HG03196 (cell line): ENCODE results near the gene PLLP.

Experiments used
- ATAC-seq: cut with Tn5 transposase; IDR thresholded peaks from one replicate; pipeline ENCODE4 v1.9.1; 2021; ENCODE audit not compliant: unreplicated experiment

PLLP gene

DNA sequence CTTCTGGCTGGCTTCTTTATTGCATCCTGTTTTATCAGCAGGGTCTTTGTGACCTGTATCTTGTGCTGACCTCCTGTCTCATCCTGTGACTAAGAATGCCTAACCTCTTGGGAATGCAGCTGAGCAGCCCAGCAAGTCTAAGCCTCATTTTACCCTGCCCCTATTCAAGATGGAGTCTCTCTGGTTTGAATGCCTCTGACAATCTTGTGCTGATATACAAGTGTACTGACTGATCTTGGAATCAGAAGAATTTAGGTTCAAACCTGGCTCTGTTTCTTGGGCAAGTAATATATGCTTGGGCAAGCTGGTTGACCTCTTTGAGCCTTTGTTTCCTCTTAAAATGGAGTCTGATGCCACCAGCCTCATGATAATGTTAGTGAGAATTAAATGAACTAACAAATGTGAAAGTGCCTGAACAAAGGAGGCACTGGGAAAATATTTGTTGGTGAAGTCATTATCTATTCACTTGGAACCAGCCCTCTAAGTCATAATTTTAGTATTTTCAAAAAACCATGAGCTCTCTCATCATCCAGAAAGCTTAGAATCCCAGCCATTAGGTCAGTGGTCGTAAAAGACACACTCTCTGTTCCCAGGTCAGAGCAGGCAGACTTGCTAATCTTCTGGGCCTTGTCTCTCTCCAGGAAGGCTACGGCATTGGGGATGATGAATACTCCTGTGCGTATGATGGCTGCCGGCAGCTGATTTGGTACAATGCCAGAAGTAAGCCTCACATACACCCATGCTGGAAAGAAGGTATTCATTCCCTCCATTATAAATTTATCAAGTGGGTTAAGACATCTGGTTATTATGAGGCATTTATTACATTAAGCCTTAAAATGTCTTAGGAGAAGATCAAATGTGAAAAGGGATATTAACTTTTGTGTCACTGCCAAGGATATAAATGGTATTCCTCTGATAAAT lies 57.5 kb downstream of the PLLP start:
- ATAC-seq, result no peak

DNA sequence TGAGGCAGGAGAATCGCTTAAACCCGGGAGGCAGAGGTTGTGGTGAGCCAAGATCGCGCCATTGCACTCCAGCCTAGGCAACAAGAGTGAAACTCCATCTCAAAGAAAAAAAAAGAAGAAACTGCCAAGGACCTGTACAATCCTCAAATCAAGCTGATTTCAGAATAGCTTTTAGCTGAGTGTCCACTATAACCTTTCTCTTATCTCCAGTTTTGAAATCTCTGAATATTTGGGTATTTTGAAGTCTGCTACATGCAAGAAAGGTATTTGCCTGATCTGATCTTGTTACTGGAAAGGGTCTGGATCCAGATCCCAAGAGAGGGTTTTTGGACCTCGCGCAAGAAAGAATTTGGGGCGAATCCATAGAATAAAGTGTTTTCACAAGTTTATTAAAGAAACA lies 58.5 kb downstream of the PLLP start:
- no peak for ATAC-seq

DNA sequence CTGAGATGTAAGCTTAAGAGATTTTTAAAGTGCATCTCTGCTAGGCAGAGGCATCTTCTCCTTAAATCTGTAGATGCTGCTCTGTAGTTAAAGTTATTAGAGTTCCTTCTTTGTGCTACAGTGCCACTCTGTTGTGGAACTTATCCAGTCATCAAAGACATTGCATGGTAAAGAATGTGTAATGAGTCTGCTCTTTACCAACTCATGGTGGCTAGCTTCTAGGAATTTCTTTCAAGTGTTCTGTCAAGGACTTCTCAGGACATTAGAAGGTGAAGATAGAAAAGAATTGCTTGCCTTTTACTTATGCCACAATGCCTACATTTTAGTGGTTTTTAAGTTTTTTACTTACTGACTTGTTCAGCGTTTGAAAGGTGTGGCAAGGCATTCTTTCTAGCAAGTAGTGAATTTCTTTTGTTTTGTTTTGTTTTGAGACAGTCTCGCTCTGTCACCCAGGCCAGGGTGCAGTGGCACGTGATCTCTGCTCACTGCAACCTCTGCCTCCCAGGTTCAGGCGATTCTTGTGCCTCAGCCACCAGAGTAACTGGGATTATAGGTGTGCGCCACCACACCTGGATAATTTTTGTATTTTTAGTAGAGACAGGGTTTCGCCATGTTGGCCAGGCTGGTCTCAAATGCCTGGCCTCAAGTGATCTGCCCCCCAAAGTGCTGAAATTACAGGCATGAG lies 59.7 kb downstream of the PLLP start:
- no peak for ATAC-seq

DNA sequence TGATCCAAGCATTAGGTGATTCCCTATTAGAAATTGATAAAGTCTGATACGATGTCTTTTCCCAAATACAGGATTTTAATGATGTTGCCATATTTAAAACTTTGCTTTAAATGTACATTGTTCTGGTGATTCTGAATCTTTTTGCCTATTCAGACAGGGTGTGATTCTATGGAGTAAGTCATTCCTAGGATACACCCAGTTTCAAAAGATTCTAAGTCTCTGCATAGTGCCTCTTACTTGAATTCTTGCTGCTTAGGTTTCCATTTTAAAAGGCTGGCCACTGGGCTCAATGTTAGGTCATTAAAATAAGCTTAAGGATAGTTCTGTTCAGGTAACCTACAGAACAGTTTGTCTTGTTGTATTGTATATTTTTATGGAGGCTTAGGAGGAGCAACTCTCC lies 61.4 kb downstream of the PLLP start:
- no peak for ATAC-seq

DNA sequence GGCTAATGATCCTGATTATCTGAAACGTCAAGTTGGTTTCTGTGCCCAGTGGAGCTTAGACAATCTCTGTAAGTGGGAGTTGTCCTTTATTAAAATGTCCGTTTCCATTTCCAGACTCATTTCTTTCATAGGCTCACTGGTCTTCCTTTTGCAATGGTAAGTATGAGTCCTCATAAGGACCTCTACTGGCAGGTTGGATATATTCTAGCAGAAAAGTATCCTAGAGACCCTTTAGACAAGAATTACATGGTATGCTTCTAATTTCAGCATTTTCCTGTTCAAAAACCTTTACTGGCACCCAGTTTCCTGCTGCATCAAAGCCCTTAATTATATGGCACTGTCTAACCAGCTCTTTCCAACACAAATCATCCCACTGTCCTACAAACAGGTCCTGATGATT lies 67.5 kb downstream of the PLLP start:
- no peak for ATAC-seq

DNA sequence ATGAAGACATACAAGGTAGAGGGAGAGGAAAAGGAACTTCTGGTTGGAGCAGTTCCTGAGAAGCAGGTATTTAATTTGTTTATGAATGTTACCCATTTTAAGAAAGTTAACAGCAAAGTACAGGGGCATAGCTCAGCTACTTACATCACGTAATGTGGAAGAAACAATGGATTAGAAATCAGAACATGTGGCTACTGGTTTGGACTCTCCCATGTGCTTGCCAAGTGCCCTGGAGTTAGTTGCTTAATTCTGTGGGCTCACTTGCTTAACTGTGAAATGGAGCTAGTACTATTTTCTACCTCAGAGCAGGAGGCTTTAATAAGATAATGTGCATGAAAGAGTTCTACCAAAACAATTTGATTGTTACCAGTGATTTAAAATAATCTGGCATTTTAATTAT lies 71.0 kb downstream of the PLLP start:
- ATAC-seq, result no peak

DNA sequence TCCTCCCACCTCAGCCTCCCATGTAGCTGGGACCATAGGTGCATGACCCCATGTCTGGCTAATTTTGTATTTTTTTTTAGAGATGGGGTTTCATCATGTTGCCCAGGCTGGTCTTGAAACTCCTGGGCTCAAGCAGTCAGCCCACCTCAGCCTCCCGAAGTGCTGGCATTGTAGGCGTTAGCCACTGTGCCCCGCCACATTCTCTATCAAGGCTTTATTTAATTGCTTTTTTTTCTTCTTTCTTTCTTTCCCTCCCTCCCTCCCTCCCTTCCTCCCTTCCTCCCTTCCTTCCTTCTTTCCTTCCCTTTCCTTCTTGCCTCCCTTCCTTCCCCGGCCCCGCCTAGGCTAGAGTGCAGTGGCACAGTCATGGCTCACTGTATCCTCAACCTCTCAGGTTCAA lies 74.7 kb downstream of the PLLP start:
- no peak for ATAC-seq

DNA sequence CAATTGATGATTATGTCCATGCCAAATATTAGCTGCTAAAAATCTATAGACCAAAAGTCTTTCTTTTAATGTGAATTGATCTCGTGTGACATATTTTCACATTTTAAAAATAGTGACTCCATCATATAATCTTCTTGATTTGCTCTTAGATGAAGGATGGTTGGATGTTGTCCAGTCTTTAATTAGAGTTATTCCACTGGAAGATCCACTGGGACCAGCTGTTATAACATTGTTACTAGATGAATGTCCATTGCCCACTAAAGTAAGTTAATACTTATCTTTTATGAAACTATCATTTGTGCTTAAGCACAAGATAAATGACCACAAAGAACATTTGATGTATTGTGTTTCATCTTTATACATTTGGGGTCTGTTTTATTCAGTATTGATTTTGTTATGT lies 75.5 kb downstream of the PLLP start:
- no peak for ATAC-seq
